HepG2 (cell line): Measurements from ENCODE around the gene CDH13. TPM values are rescaled to one million over a fixed set of nuclear protein-coding genes. Genes with fewer than 3 reads are reported as not detected.
A peak's percentile ranks its signal among the peaks of the same experiment; 100 is the strongest.

Experiments used
- ATAC-seq: fragments of 200-7000 bp; cut with Tn5 transposase; 3 replicates; pipeline ENCODE4 v1.9.1; 2020; ENCODE audit warnings: mild to moderate bottlenecking, moderate library complexity
- BruUV-seq: library from RNA; stranded (reverse); fragments of 400-500 nt; replicated peaks from 2 replicates; lab custom pipeline; 2021; lab: Mats Ljungman, UMichigan
- CTCF ChIA-PET: fragments of 300-600 bp; formaldehyde crosslinking; extraction: SDS; loops from one replicate; lab custom pipeline; 2021; ENCODE audit warnings: low total read pairs, inconsistent platforms, low intra/inter-chr PET ratio; lab: Yijun Ruan, JAX
- POLR2A ChIA-PET: fragments of 350-600 bp; sonication (Branson Sonifier 250); formaldehyde crosslinking; loops from one replicate; lab custom pipeline; 2020; ENCODE audit warnings: antibody characterized with exemption, inconsistent platforms; lab: Yijun Ruan, JAX
- DNase-seq: peaks from one replicate; pipeline ENCODE4 v3.0.0-alpha.2; 2015; ENCODE audit warnings: low spot score
- FAIRE-seq: peaks from 3 replicates; lab custom pipeline; 2011; peaks lifted over from hg19 to GRCh38; lab: Jason Lieb, UNC
- H2AFZ ChIP-seq: one replicate; pipeline ENCODE4 v1.6.1; 2011; ENCODE audit warnings: low read length, inconsistent platforms
- H3K27ac ChIP-seq: fragments of 300-600 bp; 3 replicates; pipeline ENCODE4 v1.8.0; 2011; ENCODE audit warnings: mixed run types, mild to moderate bottlenecking, mixed read lengths, low read length, inconsistent platforms; ENCODE audit not compliant: insufficient read depth; ENCODE audit errors: extremely low read length
- H3K27me3 ChIP-seq, 2 experiments: fragments of 200-600 bp in 1 of 2; 2 replicates in 1 of 2; 3 replicates in 1 of 2; pipeline versions ENCODE4 v1.6.0 to v1.8.0; 2011; ENCODE audit warnings: low read length in 2 of 2, mild to moderate bottlenecking in 2 of 2, moderate library complexity in 2 of 2, inconsistent platforms in 1 of 2; ENCODE audit not compliant: insufficient read depth in 2 of 2, control insufficient read depth in 1 of 2
- H3K36me3 ChIP-seq, 2 experiments: fragments of 200-600 bp in 1 of 2; replicated peaks in 1 of 2; 2 replicates in 1 of 2; 3 replicates in 1 of 2; pipeline versions ENCODE4 v1.5.1 to v1.8.0; 2011; ENCODE audit warnings: low read length in 2 of 2, inconsistent platforms in 1 of 2; ENCODE audit not compliant: insufficient read depth in 2 of 2, control insufficient read depth in 1 of 2
- H3K4me1 ChIP-seq: 2 replicates; pipeline ENCODE4 v1.5.1; 2012; ENCODE audit warnings: low read length, inconsistent platforms; ENCODE audit not compliant: insufficient read depth
- H3K4me2 ChIP-seq: 2 replicates; pipeline ENCODE4 v1.6.0; 2011; ENCODE audit warnings: low read depth, low read length, inconsistent platforms
- H3K4me3 ChIP-seq, 3 experiments: fragments of 200-600 bp in 1 of 3; sonication (generic), shearing (Covaris generic) in 1 of 3; replicated peaks in 1 of 3; 2 replicates each; pipeline ENCODE4 v1.5.1; 2011 to 2016; ENCODE audit warnings: low read length in 3 of 3, inconsistent platforms in 2 of 3, low read depth in 2 of 3, mild to moderate bottlenecking in 2 of 3, control low read depth in 1 of 3, mixed read lengths in 1 of 3; ENCODE audit not compliant: insufficient read depth in 1 of 3
- H3K79me2 ChIP-seq: one replicate; pipeline ENCODE4 v1.6.1; 2011; ENCODE audit warnings: low read length, inconsistent platforms; ENCODE audit not compliant: insufficient read depth
- H3K9ac ChIP-seq: 2 replicates; pipeline ENCODE4 v1.6.0; 2011; ENCODE audit warnings: mild to moderate bottlenecking, low read depth, low read length, inconsistent platforms; ENCODE audit not compliant: insufficient read depth
- H3K9me3 ChIP-seq: 2 replicates; pipeline ENCODE4 v1.5.1; 2012; ENCODE audit warnings: mild to moderate bottlenecking, low read length
- H4K20me1 ChIP-seq: 2 replicates; pipeline ENCODE4 v1.6.0; 2011; ENCODE audit warnings: inconsistent platforms, mild to moderate bottlenecking, low read length, moderate library complexity; ENCODE audit not compliant: insufficient read depth
- AKAP8 ChIP-seq: sonication (generic); formaldehyde crosslinking; IDR thresholded peaks from 2 replicates; pipeline ENCODE4 v1.5.1; 2020; ENCODE audit warnings: mild to moderate bottlenecking, missing genetic modification reagents
- ATF7 ChIP-seq, 2 experiments: fragments of 450-650 bp in 1 of 2; sonication (generic) in 1 of 2; formaldehyde crosslinking in 1 of 2; IDR thresholded peaks; 2 replicates each; pipeline versions ENCODE4 v1.4.0 to v1.6.1; 2016 to 2020; ENCODE audit warnings: antibody characterized with exemption in 1 of 2, mild to moderate bottlenecking in 1 of 2, missing genetic modification reagents in 1 of 2
- DNMT1 ChIP-seq: sonication (generic); formaldehyde crosslinking; IDR thresholded peaks from 2 replicates; pipeline ENCODE4 v1.5.1; 2020; ENCODE audit warnings: mild to moderate bottlenecking, missing genetic modification reagents
- HMG20A ChIP-seq: IDR thresholded peaks from 2 replicates; pipeline ENCODE4 v1.6.1; 2016; ENCODE audit warnings: borderline replicate concordance
- MYNN ChIP-seq: sonication (generic); formaldehyde crosslinking; IDR thresholded peaks from 2 replicates; pipeline ENCODE4 v1.4.0; 2020; ENCODE audit warnings: mild to moderate bottlenecking, low read depth, missing genetic modification reagents
- ZNF33A ChIP-seq: sonication (generic); formaldehyde crosslinking; IDR thresholded peaks from 2 replicates; pipeline ENCODE4 v1.5.1; 2020; ENCODE audit warnings: missing genetic modification reagents, mild to moderate bottlenecking, moderate library complexity, borderline replicate concordance
- ZSCAN9 ChIP-seq: IDR thresholded peaks from 2 replicates; pipeline ENCODE4 v1.6.1; 2016; ENCODE audit warnings: borderline replicate concordance
- WGBS: methylation state at CpG from one replicate; pipeline ENCODE4 v1.1.6; 2017; ENCODE audit warnings: low lambda C conversion rate; 5-methylcytosine and 5-hydroxymethylcytosine counted together
- in situ Hi-C: cut with HindIII; loops from 2 replicates; pipeline ENCODE4 v1.10.0; 2017; ENCODE audit warnings: low pct_unique_long_range_greater_than_20kb; ENCODE audit not compliant: extremely low pct_ligation_motif_present
- intact Hi-C: fragments of 100-400 bp; cut with micrococcal nuclease; formaldehyde crosslinking; loops from one replicate; pipeline ENCODE4 v1.10.0; 2022; ENCODE audit not compliant: unreplicated experiment
- polyA plus RNA-seq, 8 experiments: library from polyadenylated mRNA; depleted of rRNA in 3 of 8; stranded (reverse) in 7 of 8; unstranded in 1 of 8; fragments of >200 nt; fragmentation: Illumina TruSeq in 4 of 8; extraction: Trizol in 4 of 8; gene quantifications; 2 replicates each; pipeline versions ENCODE4 v1.2.1 to v1.2.3, GENCODE V29; 2011 to 2016; ENCODE audit warnings: low read depth in 4 of 8, missing spikeins in 1 of 8, mixed read lengths in 1 of 8; ENCODE audit not compliant: insufficient read depth in 1 of 8
- total RNA-seq, 5 experiments: library from RNA; depleted of rRNA; stranded (reverse); fragments of >200 nt; fragmentation: Illumina TruSeq; extraction: Trizol; gene quantifications; 2 replicates each; pipeline ENCODE4 v1.2.3, GENCODE V29; 2016; ENCODE audit warnings: low read depth in 1 of 5

The CDH13 gene
- total and polyA plus RNA-seq, 2 of the 13 experiments (the other 11 are each of a cell fraction or from before 2014, with no cell fraction given): not detected

DNA sequence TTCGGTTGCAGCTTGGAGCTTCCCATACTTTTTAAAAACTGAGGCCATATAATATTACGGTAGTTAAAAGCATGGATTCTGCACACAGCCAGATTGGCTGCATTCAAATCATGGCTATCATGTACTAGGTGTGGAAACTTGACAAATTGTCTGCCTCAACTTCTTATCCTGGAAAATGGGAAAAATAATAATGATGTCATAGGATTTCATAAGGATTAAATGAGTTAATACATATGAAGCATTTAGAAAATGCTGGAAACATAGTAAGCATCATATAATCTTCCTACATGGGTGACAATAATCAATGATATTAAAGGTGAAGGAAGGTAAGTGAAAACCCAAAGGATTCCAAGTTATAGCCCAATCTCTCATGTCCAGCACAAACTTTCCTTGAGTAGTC, 592.5 kb downstream of the CDH13 start:
- DNase-seq (no peak), FAIRE-seq (no peak), ATAC-seq (no peak)
- Histone ChIP-seq H3K79me2 (no peaks in the 10 kb centered on the region), H2AFZ (no peak overlapping the region), H4K20me1 (no peaks in the 10 kb centered on the region), H3K27me3 (no peaks in the 10 kb centered on the region), H3K9me3 (no peaks in the 10 kb centered on the region), H3K4me1 (no peaks in the 10 kb centered on the region), H3K36me3 (no peaks in the 10 kb centered on the region), H3K9ac (no peak overlapping the region), H3K27ac (no peak overlapping the region), H3K4me3 (no peak overlapping the region), H3K4me2 (no peak overlapping the region)
- no peak for TF ChIP-seq AKAP8 (CRISPR knock-in tag)
- no peak for TF ChIP-seq ZNF33A (CRISPR knock-in tag)
- peak; percentile 90 for TF ChIP-seq ATF7 (IDR thresholded peaks at IDR 0.05)
- TF ChIP-seq ATF7 (CRISPR knock-in tag; IDR thresholded peaks at IDR 0.05): no peak
- in situ Hi-C loops (loop anchor here (5.0 to 25.0 kb wide), 2 partner anchors 107 to 957 kb away; no protein-coding TSS in a partner anchor), intact Hi-C loops (no loop called here)
- CTCF ChIA-PET: no interaction called here
- 17% methylated on average over 2 of the region's 2 CpGs for WGBS
- no TSS peak for BruUV-seq
- POLR2A ChIA-PET: no interaction called here

DNA sequence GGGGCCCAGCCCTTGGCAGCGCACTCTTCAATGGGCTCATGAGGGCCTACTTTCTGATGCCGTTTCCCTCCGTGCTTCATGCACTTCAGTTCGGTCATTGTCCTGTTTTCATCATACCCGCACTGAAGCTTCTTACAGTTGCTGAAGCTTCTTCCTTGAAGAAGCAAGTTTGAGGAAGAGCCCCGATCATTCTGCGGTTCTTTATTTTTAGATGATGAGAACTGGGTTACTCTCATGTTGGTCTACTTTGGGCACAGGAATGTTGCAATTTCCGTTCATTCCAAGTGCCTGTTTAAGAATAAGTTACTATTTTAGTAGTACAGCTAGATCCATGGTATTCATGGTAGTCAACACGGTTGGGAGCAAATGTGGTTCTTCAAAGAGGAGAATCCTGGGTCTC, 593.3 kb downstream of the CDH13 start:
- ATAC-seq (no peak), FAIRE-seq (no peak), DNase-seq (no peak)
- 39% methylated on average over 9 of the region's 9 CpGs for WGBS
- H4K20me1 ChIP-seq: no peaks in the 10 kb centered on the region
- H3K4me2 ChIP-seq: no peak overlapping the region
- H3K9ac ChIP-seq: no peak overlapping the region
- no peaks in the 10 kb centered on the region for H3K36me3 ChIP-seq
- in situ Hi-C loops: loop anchor here (25.0 kb wide), 1 partner anchor 958 kb away; no protein-coding TSS in a partner anchor
- no peaks in the 10 kb centered on the region for H3K9me3 ChIP-seq
- ChIA-PET CTCF (no interaction called here), POLR2A (no interaction called here)
- no peaks in the 10 kb centered on the region for H3K79me2 ChIP-seq
- no peak overlapping the region for H2AFZ ChIP-seq
- intact Hi-C loops: no loop called here
- H3K27ac ChIP-seq: no peak overlapping the region
- H3K4me3 ChIP-seq: no peak overlapping the region
- peaks cover 0 to 5% of the 10 kb centered on the region in 2 experiments; a peak in 1 of 5 replicates for H3K27me3 ChIP-seq
- TF ChIP-seq HMG20A (CRISPR knock-in tag) (no peak), ZSCAN9 (no peak), MYNN (CRISPR knock-in tag) (no peak), DNMT1 (no peak)
- H3K4me1 ChIP-seq: no peaks in the 10 kb centered on the region
- no TSS peak for BruUV-seq
